ENCODE results near the gene SORCS2. TPM values are rescaled to one million over a fixed set of nuclear protein-coding genes. Genes with fewer than 3 reads are reported as not detected.

SORCS2 gene
- total RNA-seq, 2 experiments from 2014 or later = not detected

- H3K9me3 Mint-ChIP-seq = no peaks in the 10 kb centered on the region
- H3K27ac Mint-ChIP-seq = no peak overlapping the region
- no peaks in the 10 kb centered on the region for H3K27me3 Mint-ChIP-seq
- no peaks in the 10 kb centered on the region for H3K4me1 Mint-ChIP-seq
- DNase-seq = no peak
- no peak overlapping the region for H3K4me3 Mint-ChIP-seq
- H3K36me3 Mint-ChIP-seq = no peaks in the 10 kb centered on the region
These were observed 271.4 kb downstream of the SORCS2 start for GRCh38 chr4:7463566-7464258.

GRCh38 chr4:7464259-7464655, 271.9 kb downstream of the SORCS2 start:
- no peaks in the 10 kb centered on the region for H3K4me1 Mint-ChIP-seq
- H3K27me3 Mint-ChIP-seq = no peaks in the 10 kb centered on the region
- no peaks in the 10 kb centered on the region for H3K9me3 Mint-ChIP-seq
- no peak overlapping the region for H3K27ac Mint-ChIP-seq
- DNase-seq = no peak
- no peaks in the 10 kb centered on the region for H3K36me3 Mint-ChIP-seq
- no peak overlapping the region for H3K4me3 Mint-ChIP-seq

- Mint-ChIP-seq H3K4me3 (no peak overlapping the region), H3K4me1 (no peaks in the 10 kb centered on the region), H3K27me3 (no peaks in the 10 kb centered on the region), H3K27ac (no peak overlapping the region), H3K9me3 (no peaks in the 10 kb centered on the region), H3K36me3 (no peaks in the 10 kb centered on the region)
- DNase-seq = no peak
These were observed 272.7 kb downstream of the SORCS2 start for GRCh38 chr4:7465017-7465416.

GRCh38 chr4:7466215-7466614, 273.9 kb downstream of the SORCS2 start:
- Mint-ChIP-seq H3K27ac (no peak overlapping the region), H3K36me3 (no peaks in the 10 kb centered on the region), H3K27me3 (no peaks in the 10 kb centered on the region), H3K4me1 (no peaks in the 10 kb centered on the region), H3K4me3 (no peak overlapping the region), H3K9me3 (no peaks in the 10 kb centered on the region)
- DNase-seq = no peak

DNA sequence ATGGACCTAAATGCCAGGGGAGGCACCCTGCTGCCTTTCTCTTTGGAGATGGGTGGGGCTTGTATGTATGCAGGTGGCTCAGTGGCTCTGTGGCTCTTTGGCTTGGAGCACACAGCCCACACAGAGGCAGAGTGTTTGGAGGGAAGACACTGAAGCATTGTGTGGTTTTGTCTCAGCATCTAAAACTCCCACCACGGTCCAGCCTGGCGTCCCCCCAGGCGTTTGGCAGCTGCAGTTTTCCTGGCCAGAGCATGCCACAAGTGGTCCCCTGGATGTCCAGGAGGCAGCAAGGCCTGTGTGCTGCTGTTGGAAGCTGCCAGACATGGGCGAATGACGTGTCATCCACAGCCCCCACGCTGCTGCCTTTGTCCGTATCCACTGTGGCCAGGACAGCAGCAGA, 274.6 kb downstream of the SORCS2 start:
- Mint-ChIP-seq H3K27ac (no peak overlapping the region), H3K4me3 (no peak overlapping the region), H3K36me3 (no peaks in the 10 kb centered on the region), H3K9me3 (no peaks in the 10 kb centered on the region), H3K4me1 (no peaks in the 10 kb centered on the region), H3K27me3 (peaks cover 1% of the 10 kb centered on the region)
- no peak for DNase-seq

DNA sequence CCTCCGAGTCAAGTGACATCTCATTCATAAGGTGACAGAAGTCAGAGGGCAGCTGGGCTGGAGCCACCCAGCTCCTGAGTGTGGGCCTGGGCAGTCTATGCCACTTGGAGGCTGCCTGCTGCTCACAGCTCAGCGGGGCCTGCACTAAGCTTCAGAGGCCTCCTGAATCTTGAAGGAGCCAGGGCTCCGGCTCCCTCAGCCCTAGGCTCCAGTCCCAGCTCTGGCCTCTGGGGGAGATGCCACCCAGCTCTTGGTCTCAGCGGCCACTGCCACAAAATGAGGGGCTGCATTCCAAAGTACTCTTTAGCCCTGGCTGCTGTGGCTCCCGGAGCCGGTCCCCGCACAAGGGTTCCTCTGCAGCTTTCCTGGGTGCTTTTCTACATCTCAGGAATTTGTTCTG, 275.1 kb downstream of the SORCS2 start:
- Mint-ChIP-seq H3K9me3 (no peaks in the 10 kb centered on the region), H3K4me1 (no peaks in the 10 kb centered on the region), H3K4me3 (no peak overlapping the region), H3K36me3 (no peaks in the 10 kb centered on the region), H3K27ac (no peak overlapping the region), H3K27me3 (peaks cover 5% of the 10 kb centered on the region)
- no peak for DNase-seq

- no peak for DNase-seq
- H3K27ac Mint-ChIP-seq = no peak overlapping the region
- no peaks in the 10 kb centered on the region for H3K9me3 Mint-ChIP-seq
- H3K36me3 Mint-ChIP-seq = no peaks in the 10 kb centered on the region
- H3K27me3 Mint-ChIP-seq = peaks cover 10% of the 10 kb centered on the region
- H3K4me1 Mint-ChIP-seq = no peaks in the 10 kb centered on the region
- H3K4me3 Mint-ChIP-seq = no peak overlapping the region
These were observed 276.7 kb downstream of the SORCS2 start for GRCh38 chr4:7469023-7469422.

DNA sequence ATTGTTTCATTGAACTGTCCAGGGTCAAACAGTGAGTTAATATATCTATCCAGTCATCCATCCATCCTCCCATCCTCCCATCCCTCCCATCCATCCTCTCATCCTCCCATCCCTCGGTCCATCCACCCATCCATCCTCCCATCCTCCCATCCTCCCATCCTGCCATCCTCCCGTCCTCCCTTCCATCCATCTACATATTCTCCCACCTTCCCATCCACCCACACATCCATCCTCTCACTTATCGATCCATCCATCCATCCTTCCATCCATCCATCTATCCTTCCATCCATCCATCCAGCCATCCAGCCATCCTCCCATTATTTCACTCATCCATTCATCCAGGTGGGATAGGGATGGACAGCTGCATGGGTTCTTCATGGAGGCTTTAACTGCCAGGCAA, 277.8 kb downstream of the SORCS2 start:
- H3K9me3 Mint-ChIP-seq = no peaks in the 10 kb centered on the region
- no peak overlapping the region for H3K27ac Mint-ChIP-seq

GRCh38 chr4:7470522-7471128, 278.3 kb downstream of the SORCS2 start:
- H3K36me3 Mint-ChIP-seq = no peaks in the 10 kb centered on the region
- H3K4me1 Mint-ChIP-seq = no peaks in the 10 kb centered on the region
- DNase-seq = no peak
- H3K9me3 Mint-ChIP-seq = no peaks in the 10 kb centered on the region
- H3K4me3 Mint-ChIP-seq = no peak overlapping the region
- H3K27me3 Mint-ChIP-seq = peaks cover 10% of the 10 kb centered on the region
- no peak overlapping the region for H3K27ac Mint-ChIP-seq

More for the DNA sequence above, 277.8 kb downstream of the SORCS2 start:
- Mint-ChIP-seq H3K27me3 (peaks cover 10% of the 10 kb centered on the region), H3K4me3 (no peak overlapping the region), H3K36me3 (no peaks in the 10 kb centered on the region), H3K4me1 (no peaks in the 10 kb centered on the region)
- DNase-seq = no peak

DNA sequence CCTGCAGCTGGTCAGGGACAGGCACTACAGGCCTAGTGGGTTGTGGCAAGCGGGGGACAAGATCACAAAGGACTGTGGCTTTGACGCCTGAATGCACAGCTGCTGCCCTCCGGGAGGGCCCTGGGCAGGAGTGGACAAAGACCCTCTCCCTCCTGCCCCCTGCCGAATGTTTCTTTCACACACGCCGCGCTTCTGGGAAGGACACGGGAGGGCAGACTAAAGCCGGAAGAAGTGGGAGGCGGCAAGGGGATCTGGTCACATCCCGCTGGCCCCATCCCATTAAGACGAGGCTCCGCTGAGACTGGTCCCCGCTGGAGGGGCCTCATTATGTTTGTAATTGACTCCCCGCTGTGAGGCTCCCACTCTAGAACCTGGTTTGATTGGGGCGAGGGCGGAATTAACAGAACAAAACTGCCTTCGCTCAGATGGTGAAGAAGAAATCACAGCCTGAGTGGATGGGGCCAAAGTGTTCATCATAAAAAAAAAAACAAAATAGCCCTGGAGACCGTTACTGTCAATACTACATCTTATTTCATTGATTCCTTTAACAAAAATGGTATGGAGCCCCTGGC, 280.2 kb downstream of the SORCS2 start:
- no peak overlapping the region for H3K27ac Mint-ChIP-seq
- DNase-seq = no peak
- H3K36me3 Mint-ChIP-seq = no peaks in the 10 kb centered on the region
- H3K4me3 Mint-ChIP-seq = no peak overlapping the region
- H3K27me3 Mint-ChIP-seq = peaks cover 10% of the 10 kb centered on the region
- H3K9me3 Mint-ChIP-seq = no peaks in the 10 kb centered on the region
- no peaks in the 10 kb centered on the region for H3K4me1 Mint-ChIP-seq

GRCh38 chr4:7473081-7473480, 280.7 kb downstream of the SORCS2 start:
- Mint-ChIP-seq H3K36me3 (no peaks in the 10 kb centered on the region), H3K27ac (no peak overlapping the region), H3K27me3 (peaks cover 10% of the 10 kb centered on the region), H3K4me1 (no peaks in the 10 kb centered on the region), H3K9me3 (no peaks in the 10 kb centered on the region), H3K4me3 (no peak overlapping the region)
- DNase-seq = no peak

DNA sequence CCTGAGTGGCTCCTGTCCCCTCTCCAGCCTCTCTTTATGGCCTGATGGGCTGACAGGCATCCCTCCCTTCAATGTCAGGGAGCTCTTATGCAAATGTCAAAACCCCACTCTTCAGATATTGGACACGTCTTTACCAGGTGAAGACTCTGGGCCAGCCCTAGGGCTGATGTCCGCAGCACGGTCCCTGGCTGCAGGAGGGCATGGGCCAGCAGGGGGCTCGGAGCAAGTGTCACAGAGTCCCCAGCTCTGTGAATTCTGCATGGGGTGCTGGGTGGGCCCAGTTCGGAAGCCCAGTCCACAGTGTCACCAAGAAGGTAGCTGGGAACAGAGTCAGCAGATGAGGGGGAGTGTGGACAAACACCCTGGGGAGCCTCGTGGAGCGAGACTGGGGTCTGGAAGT, 282.0 kb downstream of the SORCS2 start:
- DNase-seq = no peak
- no peak overlapping the region for H3K4me3 Mint-ChIP-seq
- no peaks in the 10 kb centered on the region for H3K9me3 Mint-ChIP-seq
- peaks cover 10% of the 10 kb centered on the region for H3K27me3 Mint-ChIP-seq
- no peak overlapping the region for H3K27ac Mint-ChIP-seq
- H3K36me3 Mint-ChIP-seq = no peaks in the 10 kb centered on the region
- H3K4me1 Mint-ChIP-seq = no peaks in the 10 kb centered on the region

DNA sequence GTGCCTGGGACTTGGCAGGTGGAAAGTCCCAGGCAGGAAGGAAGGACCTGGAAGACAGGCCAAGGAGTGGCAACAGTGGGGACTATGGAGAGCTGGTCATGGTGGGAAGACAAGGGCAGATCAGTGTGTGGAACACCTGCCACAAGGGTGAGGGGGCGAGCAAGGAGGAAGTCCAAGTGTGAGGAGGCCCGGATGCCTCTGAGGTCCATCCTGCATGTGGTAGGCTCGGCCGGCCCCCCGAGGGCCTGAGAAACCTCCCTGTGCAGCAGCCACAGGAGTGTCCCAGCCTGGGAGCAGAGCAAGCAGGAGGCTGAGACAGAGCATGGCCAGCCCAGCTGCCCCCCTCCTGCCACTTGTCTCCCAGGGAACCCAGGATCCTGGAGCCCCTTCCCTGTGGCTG, 282.9 kb downstream of the SORCS2 start:
- Mint-ChIP-seq H3K36me3 (no peaks in the 10 kb centered on the region), H3K27ac (no peak overlapping the region), H3K4me1 (no peaks in the 10 kb centered on the region), H3K4me3 (no peak overlapping the region), H3K9me3 (no peaks in the 10 kb centered on the region), H3K27me3 (peaks cover 10% of the 10 kb centered on the region)
- no peak for DNase-seq

- Mint-ChIP-seq H3K9me3 (no peaks in the 10 kb centered on the region), H3K36me3 (no peaks in the 10 kb centered on the region), H3K4me1 (no peaks in the 10 kb centered on the region), H3K27ac (no peak overlapping the region), H3K27me3 (peaks cover 10% of the 10 kb centered on the region), H3K4me3 (no peak overlapping the region)
- DNase-seq = no peak
These were observed 284.5 kb downstream of the SORCS2 start for GRCh38 chr4:7476820-7477219.

GRCh38 chr4:7477695-7478094, 285.4 kb downstream of the SORCS2 start:
- DNase-seq = no peak
- H3K27me3 Mint-ChIP-seq = peaks cover 4% of the 10 kb centered on the region
- H3K4me1 Mint-ChIP-seq = no peaks in the 10 kb centered on the region
- H3K9me3 Mint-ChIP-seq = no peaks in the 10 kb centered on the region
- H3K4me3 Mint-ChIP-seq = no peak overlapping the region
- H3K36me3 Mint-ChIP-seq = no peaks in the 10 kb centered on the region
- no peak overlapping the region for H3K27ac Mint-ChIP-seq

DNA sequence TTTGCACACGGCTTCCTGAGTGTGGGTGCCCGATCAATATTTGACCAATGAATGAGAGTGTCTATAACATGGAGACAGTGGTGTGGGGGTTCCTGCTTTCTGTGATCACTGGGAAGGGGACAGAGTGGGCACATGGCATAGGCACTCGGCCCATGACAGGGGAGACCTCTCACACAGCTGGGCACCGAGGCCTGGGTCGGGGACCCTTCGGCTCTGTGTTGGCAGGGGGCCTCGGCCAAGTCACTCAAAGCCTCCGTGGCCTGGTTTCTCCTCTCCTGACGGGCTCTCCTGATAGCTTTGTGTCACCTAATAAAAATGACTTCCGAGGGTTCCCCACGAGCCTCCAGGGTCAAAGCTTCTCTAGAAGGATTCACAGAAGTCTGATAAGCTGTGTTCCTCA, 286.3 kb downstream of the SORCS2 start:
- Mint-ChIP-seq H3K9me3 (no peaks in the 10 kb centered on the region), H3K36me3 (no peaks in the 10 kb centered on the region), H3K27me3 (no peaks in the 10 kb centered on the region), H3K4me1 (no peaks in the 10 kb centered on the region), H3K4me3 (no peak overlapping the region), H3K27ac (no peak overlapping the region)
- DNase-seq = no peak

Measured in activated naive CD8-positive, alpha-beta T cell treated with anti-CD3 and anti-CD28 coated beads for 36 hours (primary cell).